GM19099 (cell line): ENCODE data around the gene SMAD3.

Experiments used
- POLR2A ChIP-seq: IDR thresholded peaks from 3 replicates; pipeline ENCODE4 v1.6.1; 2011; ENCODE audit warnings: low read depth; ENCODE audit not compliant: insufficient read length; ENCODE audit errors: extremely low read depth

The SMAD3 gene

DNA sequence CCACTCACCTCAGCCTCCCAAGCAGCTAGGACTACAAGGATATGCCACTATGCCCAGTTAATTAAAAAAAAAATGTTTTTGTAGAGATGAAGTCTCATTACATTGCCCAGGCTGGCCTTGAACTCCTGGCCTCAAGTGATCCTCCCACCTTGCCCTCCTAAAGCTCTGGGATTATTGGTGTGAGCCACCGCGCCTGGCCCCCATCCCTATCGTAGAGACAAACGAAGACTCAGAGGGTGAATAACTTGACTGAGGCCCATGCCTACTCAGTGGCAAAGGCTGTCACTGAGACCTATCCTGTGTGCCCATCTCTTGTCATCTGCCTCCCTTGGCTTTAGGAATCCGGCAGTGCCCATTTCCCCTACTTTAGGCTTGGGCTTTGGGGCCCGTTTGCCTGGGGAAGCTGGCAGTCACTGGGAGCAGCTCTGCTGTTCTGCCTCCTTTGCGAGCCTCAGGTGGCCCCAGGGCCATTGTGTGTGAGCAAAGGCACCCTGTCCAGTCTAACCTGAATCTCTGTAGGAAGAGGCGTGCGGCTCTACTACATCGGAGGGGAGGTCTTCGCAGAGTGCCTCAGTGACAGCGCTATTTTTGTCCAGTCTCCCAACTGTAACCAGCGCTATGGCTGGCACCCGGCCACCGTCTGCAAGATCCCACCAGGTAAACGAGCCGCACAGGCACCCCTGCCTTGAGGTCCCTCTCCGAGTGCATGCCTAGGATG is 119.0 kb downstream of the SMAD3 start:
- no peak for TF ChIP-seq POLR2A

- no peak for TF ChIP-seq POLR2A
These were observed 119.6 kb downstream of the SMAD3 start for GRCh38 chr15:67185051-67185450.

DNA sequence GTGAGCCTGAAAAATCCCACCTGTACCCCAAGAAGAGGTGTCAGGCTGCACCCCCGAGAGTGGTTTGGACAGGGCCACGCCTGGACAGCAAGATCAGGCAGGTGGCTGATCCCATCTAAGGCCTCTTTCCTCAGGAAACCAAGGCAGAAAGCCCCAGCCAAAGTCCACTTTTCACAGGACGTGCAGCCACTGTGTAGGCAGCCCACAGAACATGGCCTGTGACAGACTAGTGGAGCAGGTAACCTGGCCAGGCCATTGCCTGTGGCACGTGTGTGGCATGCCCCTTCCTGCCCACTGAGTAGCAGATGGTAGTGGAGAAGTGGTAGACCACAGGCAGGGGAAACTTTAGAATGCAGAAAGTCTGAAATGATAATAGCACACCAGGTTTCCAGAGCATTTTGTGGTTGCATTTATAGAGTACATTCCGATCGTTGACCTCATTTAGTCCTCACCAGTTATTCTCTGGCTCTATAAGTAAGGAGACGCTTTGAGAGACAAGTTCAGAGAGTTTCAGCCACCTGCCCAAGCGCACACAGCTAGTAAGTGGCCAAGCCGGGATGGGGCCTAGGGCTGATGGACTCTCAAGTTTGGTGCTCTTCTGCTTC is 120.3 kb downstream of the SMAD3 start:
- TF ChIP-seq POLR2A, result no peak

DNA sequence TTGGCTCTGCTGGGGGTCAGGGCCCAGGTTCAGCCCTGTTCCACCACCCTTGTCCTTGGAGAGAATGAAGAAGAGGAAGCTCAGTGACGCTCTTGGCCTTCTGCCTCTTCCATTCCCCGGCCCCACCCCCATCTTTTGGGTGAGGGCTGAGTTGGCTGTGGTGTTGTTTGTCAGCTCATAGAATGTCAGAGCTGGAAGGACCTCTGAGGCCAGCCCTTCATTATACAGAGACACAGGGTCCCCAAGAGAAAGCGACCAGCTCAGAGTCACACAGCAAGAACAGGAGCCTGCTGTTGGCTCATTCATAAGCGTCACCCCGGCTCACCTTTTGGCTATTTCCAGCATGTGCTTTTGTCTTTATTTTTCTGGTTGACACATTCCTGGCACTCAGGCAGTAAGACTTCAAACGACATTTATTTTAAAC is 120.8 kb downstream of the SMAD3 start:
- no peak for TF ChIP-seq POLR2A

DNA sequence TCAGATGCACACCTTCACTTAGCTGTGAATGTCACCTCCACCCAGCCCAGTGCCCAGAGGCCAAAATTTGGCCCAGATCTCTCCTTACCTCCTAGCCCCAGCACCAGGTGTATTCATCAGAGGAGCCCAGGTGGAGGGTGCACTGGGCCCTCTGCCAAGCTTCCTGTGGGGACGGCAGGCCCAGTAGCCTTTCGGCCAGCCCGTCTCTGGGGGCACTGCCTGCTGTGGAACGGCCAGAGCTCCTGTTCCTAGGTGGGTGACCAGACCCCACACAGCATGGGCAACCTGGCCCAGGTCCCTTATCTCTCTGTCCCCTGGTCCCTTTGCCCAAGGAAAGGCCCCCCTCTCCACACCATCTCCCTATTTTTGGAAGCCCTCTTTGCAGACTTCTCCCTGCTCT is 121.3 kb downstream of the SMAD3 start:
- TF ChIP-seq POLR2A, result no peak

DNA sequence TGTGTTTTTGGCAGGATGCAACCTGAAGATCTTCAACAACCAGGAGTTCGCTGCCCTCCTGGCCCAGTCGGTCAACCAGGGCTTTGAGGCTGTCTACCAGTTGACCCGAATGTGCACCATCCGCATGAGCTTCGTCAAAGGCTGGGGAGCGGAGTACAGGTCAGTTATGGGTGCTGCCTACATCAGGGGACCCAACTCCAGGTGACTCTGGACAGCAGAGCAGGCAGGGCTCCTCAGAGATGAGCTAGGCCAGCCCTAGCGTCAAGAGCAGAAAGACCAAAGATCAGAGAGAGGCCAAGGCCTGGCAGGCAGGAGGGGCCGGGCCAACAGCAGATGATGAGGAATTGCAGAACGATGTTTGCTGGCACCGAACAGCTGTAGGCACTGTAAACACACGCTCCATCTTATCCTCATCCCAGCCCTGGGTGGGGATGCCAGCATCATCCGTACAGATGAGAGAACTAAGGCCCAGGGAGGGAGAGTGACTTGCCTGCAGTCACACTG is 122.0 kb downstream of the SMAD3 start:
- TF ChIP-seq POLR2A, result no peak

- no peak for TF ChIP-seq POLR2A
These were observed 123.3 kb downstream of the SMAD3 start for GRCh38 chr15:67188551-67189218.

DNA sequence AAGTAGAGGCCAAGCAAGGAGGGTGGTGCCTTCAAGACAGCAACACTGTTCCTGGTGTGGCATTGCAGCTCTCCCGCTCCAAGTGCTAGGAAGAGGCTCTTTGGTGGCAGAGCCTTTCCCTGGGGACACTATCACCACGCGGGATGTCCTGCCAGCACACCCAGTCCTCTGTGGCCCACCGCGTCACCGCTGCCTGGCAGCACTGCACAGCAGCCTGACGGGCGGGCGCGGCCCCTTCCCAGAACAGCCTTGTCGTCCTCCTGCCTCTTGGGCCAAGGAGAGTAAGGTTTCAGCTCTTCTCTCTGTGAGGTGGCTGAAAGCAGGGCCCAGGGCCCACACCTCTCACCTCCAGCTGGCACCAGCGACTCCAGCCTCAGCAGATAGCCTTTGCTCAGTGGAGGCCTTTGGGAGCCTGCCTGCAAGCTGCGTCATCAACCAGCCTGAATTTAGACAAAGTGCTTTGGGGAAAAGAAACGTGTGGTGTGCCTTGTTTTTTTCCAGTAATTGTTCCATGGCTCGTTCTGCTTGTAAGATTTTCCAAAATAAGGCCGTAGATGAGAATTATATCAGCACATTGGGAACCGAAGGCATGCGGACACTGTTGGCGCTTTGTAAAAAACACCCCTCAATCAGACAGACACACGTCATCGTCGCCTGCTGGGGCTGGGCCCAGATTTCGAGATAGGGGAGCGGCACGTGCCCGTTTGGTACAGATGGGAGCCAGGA is 124.1 kb downstream of the SMAD3 start:
- TF ChIP-seq POLR2A, result no peak

DNA sequence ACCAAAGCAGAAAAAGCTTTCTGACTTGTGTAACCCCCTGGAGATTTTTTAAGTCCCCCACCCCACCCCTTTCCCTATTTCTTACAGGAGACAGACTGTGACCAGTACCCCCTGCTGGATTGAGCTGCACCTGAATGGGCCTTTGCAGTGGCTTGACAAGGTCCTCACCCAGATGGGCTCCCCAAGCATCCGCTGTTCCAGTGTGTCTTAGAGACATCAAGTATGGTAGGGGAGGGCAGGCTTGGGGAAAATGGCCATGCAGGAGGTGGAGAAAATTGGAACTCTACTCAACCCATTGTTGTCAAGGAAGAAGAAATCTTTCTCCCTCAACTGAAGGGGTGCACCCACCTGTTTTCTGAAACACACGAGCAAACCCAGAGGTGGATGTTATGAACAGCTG is 124.9 kb downstream of the SMAD3 start:
- TF ChIP-seq POLR2A, result no peak

- TF ChIP-seq POLR2A, result no peak
These were observed 125.4 kb downstream of the SMAD3 start for GRCh38 chr15:67190813-67191212.

DNA sequence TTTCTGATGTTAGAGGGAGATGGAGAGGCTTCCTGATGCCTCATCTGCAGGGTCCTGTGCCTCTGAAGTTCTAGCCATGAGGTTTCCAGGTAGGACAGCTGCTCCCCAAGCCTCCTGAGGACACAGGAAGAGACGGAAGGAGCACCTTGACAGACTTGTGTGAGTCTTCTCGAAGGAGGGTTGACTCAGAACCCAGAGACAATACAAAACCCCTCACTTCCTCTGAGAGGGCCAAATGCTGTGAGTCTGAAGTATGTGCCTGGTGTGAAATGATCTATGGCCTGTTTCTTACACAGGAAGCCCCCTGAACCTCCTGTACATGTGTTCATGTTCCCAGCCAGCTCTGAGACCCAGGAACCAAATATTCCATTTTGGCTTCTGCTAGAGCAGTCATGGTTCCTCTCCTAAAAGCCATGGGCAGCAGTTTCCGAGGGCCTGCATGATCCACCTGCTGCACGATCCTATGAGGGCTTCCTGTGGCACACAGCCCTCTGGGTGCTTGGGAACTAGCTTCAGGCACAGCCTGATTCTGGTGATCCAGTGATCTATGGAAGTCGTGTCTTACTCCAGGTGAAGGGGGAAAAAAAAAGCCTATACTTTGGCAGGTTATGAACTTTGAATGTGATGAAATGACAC is 126.9 kb downstream of the SMAD3 start:
- TF ChIP-seq POLR2A, result no peak

- TF ChIP-seq POLR2A, result no peak
These were observed 128.0 kb downstream of the SMAD3 start for GRCh38 chr15:67193223-67193990.

- TF ChIP-seq POLR2A, result no peak
These were observed 129.0 kb downstream of the SMAD3 start for GRCh38 chr15:67194171-67195114.
